ENCODE data around the gene CALB2. TPM values are rescaled to one million over a fixed set of nuclear protein-coding genes. Genes with fewer than 3 reads are reported as not detected.

Gene CALB2
- total and polyA plus RNA-seq, 2 of the 4 experiments (the other 2 are of a cell fraction), result 0.18 to 0.32 TPM

DNA sequence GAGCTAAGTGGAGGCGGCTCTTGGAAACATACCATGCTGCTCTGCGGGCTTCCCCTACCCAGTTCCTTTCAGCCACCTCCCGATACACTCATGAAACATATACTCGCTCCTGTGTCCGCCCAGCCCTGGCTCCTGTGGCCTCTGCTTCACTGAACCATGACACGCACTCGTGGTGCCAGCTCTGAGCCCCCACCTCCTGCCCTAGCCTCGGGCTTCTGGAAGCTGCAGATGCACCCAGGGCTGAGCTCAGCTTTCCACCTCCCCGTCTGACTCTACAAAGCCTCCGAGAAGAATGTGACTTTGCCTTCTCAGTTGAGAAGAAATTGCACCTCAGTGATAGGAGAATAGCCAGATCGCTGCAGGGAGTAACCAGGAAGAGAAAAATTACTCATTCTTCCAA, 11.0 kb downstream of the CALB2 start:
- Histone ChIP-seq H4K20me1 (ENCODE audit: insufficient read depth, low read length) (no peaks in the 10 kb centered on the region), H2AFZ (replicated peaks; ENCODE audit: low read length, poor library complexity) (no peak overlapping the region), H4K91ac (ENCODE audit: insufficient read depth, low read depth, low read length) (no peak overlapping the region), H3K79me1 (ENCODE audit: low read depth in 1 of 2, low read length in 2 of 2) (no peaks in the 10 kb centered on the region), H3K18ac (ENCODE audit: low read depth, low read length) (no peak overlapping the region), H3K4ac (ENCODE audit: low read depth, low read length) (no peak overlapping the region), H4K5ac (ENCODE audit: low read depth, low read length) (no peak overlapping the region), H3K4me2 (ENCODE audit: low read depth, low read length) (no peak overlapping the region), H4K8ac (ENCODE audit: low read depth in 2 of 2, low read length in 2 of 2) (no peak overlapping the region), H2BK120ac (ENCODE audit: low read depth, low read length) (no peak overlapping the region), H3K4me3 (ENCODE audit: insufficient read depth, low read depth, low read length) (no peak overlapping the region), H3K9me3 (ENCODE audit: control insufficient read depth, insufficient read depth, low read length) (no peaks in the 10 kb centered on the region), H3K56ac (ENCODE audit: extremely low read depth, insufficient read depth, low read length) (no peak overlapping the region), H3K36me3 (ENCODE audit: control insufficient read depth, insufficient read depth, low read length) (no peaks in the 10 kb centered on the region), H2AK5ac (ENCODE audit: low read depth, low read length) (no peak overlapping the region), H2BK20ac (ENCODE audit: low read depth, low read length) (no peak overlapping the region), H3K9ac (ENCODE audit: low read depth, low read length) (no peak overlapping the region), H3K14ac (replicated peaks; ENCODE audit: low read depth, low read length) (no peak overlapping the region), H3K27ac (ENCODE audit: insufficient read depth, low read length) (no peak overlapping the region), H2BK5ac (ENCODE audit: low read depth, low read length, poor library complexity, severe bottlenecking) (no peak overlapping the region), H3K9me1 (ENCODE audit: insufficient read depth, low read length) (no peaks in the 10 kb centered on the region), H3K23ac (ENCODE audit: low read depth, low read length) (no peak overlapping the region), H2AK9ac (replicated peaks; ENCODE audit: low read depth, low read length, poor library complexity) (no peak overlapping the region), H3K4me1 (ENCODE audit: control insufficient read depth, insufficient read depth, low read length) (no peaks in the 10 kb centered on the region), H2BK15ac (ENCODE audit: low read depth, low read length) (no peak overlapping the region), H3K27me3 (ENCODE audit: control insufficient read depth, insufficient read depth, low read length) (peaks cover 9% of the 10 kb centered on the region)
- ATAC-seq (ENCODE audit: low read depth) (no peak), DNase-seq (no peak)
- BruUV-seq (replicated peaks), result no TSS peak
- POLR2A ChIA-PET (ENCODE audit: unreplicated experiment), result no interaction called here
- no peak for TF ChIP-seq BHLHE40 (IDR thresholded peaks at IDR 0.05; ENCODE audit: low read depth, low read length)
- TF ChIP-seq RCOR1 (IDR thresholded peaks at IDR 0.05; ENCODE audit: insufficient replicate concordance, low read length), result no peak
- TF ChIP-seq CHD1 (IDR thresholded peaks at IDR 0.05; ENCODE audit: low read depth, low read length), result no peak
- TF ChIP-seq ELK1 (IDR thresholded peaks at IDR 0.05; ENCODE audit: borderline replicate concordance, low read depth, low read length), result no peak
- TF ChIP-seq, protein P1, sequence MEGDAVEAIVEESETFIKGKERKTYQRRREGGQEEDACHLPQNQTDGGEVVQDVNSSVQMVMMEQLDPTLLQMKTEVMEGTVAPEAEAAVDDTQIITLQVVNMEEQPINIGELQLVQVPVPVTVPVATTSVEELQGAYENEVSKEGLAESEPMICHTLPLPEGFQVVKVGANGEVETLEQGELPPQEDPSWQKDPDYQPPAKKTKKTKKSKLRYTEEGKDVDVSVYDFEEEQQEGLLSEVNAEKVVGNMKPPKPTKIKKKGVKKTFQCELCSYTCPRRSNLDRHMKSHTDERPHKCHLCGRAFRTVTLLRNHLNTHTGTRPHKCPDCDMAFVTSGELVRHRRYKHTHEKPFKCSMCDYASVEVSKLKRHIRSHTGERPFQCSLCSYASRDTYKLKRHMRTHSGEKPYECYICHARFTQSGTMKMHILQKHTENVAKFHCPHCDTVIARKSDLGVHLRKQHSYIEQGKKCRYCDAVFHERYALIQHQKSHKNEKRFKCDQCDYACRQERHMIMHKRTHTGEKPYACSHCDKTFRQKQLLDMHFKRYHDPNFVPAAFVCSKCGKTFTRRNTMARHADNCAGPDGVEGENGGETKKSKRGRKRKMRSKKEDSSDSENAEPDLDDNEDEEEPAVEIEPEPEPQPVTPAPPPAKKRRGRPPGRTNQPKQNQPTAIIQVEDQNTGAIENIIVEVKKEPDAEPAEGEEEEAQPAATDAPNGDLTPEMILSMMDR (conservative IDR thresholded peaks at IDR 0.05; ENCODE audit: low read depth, low read length), result no peak
- TF ChIP-seq RFX5 (IDR thresholded peaks at IDR 0.05; ENCODE audit: low read depth, low read length), result no peak
- TF ChIP-seq FOS (IDR thresholded peaks at IDR 0.05; ENCODE audit: low read depth, low read length), result no peak
- no peak for TF ChIP-seq CEBPB (IDR thresholded peaks at IDR 0.05; ENCODE audit: low read depth, low read length)
- TF ChIP-seq RAD21 (IDR thresholded peaks at IDR 0.05; ENCODE audit: low read length), result no peak
- TF ChIP-seq POLR2A (IDR thresholded peaks at IDR 0.05; ENCODE audit: low read depth, low read length), result no peak
- TF ChIP-seq MAZ (IDR thresholded peaks at IDR 0.05; ENCODE audit: borderline replicate concordance, low read depth, low read length), result no peak
- TF ChIP-seq SMC3 (IDR thresholded peaks at IDR 0.05; ENCODE audit: low read depth, low read length), result no peak
- TF ChIP-seq, protein P2, sequence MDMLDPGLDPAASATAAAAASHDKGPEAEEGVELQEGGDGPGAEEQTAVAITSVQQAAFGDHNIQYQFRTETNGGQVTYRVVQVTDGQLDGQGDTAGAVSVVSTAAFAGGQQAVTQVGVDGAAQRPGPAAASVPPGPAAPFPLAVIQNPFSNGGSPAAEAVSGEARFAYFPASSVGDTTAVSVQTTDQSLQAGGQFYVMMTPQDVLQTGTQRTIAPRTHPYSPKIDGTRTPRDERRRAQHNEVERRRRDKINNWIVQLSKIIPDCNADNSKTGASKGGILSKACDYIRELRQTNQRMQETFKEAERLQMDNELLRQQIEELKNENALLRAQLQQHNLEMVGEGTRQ (IDR thresholded peaks at IDR 0.05; ENCODE audit: low read depth, low read length), result no peak
- intact Hi-C loops (cut with micrococcal nuclease), result no loop called here
- in situ Hi-C loops (cut with MboI; ENCODE audit: low sequenced_read_pairs), result loop anchor here (25.0 kb wide), 1 partner anchor 682 kb away; the partner anchor contains the start of gene MTSS2
- WGBS, 2 experiments (ENCODE audit: extremely low coverage in 2 of 2, insufficient read length in 1 of 2), result 86% methylated on average over 1 of the region's 11 CpGs; no CpG with 5 or more reads in 1 of the 2 experiments
- CTCF ChIA-PET, result no interaction called here
- dilution Hi-C loops (cut with HindIII; ENCODE audit: low sequenced_read_pairs, unreplicated experiment), result no loop called here
